Activated CD4-positive, CD25-positive, alpha-beta regulatory T cell treated with anti-CD3 and anti-CD28 coated beads, Interleukin-2, amount 50 U/mL, for 16 hours (primary cell): ENCODE results near the gene RCBTB2.

Source experiments
- DNase-seq: peaks from one replicate; pipeline ENCODE4 v3.0.0-alpha.2; 2020; ENCODE audit warnings: low read depth, low spot score

The RCBTB2 gene

DNA sequence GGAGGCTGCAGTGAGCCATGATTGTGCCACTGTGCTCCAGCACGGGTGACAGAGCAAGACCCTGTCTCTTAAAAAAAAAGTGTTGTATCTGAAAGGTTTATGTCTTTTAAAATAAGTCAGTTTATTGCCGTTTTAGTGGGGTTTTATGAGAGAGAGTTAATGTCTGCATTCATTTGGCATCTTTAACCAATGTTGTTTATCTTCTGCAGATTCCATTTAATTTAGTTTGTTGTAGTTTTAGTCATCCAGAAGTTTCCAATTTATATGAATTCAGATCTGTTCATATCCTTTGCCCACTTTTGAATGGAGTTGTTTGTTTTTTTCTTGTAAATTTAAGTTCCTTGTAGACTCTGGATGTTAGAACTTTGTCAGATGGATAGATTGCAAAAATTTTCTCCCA is 83.2 kb downstream of the RCBTB2 start:
- DNase-seq = no peak

DNA sequence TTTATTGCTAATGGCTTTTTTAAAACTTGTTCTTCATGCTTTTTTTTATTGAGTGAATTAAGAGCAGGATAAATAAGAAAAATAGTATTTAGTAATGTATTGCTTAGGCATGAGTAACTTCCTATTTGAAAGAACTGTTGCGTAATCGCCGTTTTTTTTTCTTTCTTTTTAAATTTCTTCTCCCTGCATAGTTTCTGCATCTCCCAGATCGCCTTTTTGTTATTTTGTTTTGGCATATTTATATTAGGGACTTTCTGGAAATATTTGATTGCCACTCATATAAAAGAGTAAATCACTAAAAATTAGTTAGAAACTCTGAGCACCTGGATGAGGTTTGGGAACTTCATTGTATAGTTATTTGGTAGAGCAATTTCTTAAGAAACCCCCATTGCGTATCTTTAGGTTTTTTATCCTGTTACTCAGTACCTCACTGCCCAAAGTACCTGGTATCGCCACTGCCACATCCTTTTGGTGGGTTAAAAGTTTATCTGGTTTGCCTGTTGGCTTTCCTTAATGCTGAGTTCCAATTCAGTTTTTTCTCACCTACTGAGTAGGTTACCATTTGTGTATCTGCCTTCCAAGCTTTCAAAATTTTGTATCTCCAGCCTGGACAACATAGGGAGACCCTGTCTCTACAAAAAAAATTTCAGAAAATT is 83.8 kb downstream of the RCBTB2 start:
- no peak for DNase-seq

DNA sequence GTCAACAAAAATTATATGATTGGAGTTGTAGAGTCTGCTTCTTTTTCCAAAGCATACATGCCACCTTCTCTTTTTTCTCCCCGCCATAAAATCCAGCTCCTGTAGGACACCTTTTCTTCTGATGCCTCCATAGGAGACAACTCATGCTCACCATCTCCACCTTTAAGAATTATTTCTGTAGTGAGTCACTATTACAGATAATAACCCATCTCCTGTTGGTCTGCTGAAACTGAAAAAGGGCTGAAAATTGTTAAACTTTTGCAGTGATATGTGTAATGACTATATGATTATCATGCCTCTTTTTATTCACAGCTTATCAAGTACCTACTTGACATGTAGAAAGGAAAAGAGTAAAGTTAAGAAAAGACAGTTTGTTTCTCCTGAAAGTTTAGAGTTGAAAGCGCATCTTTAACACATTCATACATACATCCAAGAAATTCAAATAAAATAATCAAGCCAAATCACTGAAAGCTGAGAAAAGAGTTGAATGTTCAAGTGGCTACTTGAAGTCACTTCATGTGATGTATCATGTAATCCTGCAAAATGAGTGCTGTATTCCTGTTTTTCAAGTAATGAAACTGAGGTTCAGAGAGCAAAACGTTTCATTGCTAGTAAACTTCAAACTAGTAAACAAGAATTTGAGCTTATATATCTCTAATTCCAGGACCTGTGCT is 84.5 kb downstream of the RCBTB2 start:
- DNase-seq = no peak

GRCh38 chr13:48446464-48446863 is 86.4 kb downstream of the RCBTB2 start:
- no peak for DNase-seq

- DNase-seq = no peak
Observed at GRCh38 chr13:48443442-48444208, 89.3 kb downstream of the RCBTB2 start.
